Fibroblast of gingiva (primary cell): ENCODE results near the gene PDIA2.
"Not testable (repeated sequence)": the region's sequence is repeated elsewhere in the genome, so short reads cannot be mapped to it uniquely, and the experiment has no call there.

Source experiments
- DNase-seq: peaks from one replicate; pipeline ENCODE4 v3.0.0-alpha.2; 2011; ENCODE audit warnings: low read depth

Gene PDIA2

DNA sequence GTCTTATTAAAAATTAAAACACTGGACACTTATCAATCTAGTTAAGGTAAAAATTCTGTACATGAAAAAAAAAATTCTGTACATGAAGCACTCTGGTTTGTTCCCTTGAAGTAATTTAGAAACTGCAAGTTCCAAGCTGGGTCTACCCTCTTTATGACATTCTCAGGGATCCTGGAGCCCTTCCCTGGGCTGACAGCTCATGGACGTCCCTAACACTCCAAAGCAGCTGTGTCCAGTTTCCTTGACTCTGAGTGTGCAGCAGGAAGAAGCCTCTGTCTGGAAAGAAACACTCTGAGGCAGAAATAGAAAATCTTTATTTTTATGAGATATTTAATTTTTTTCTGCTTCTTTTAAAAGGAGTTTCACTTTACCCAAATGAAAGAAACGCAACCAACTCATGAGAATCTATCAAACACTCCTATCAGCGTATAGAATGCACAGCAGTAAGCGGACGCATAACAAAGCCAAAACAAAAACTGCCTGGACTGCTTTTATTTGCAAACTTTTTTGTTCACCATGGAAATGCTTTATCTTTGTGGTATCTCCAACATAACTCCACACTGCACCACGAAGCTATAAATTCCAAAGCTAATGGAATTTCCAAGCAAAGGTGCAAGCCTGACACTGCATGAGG is 48.3 kb downstream of the PDIA2 start:
- not testable (repeated sequence) for DNase-seq

DNA sequence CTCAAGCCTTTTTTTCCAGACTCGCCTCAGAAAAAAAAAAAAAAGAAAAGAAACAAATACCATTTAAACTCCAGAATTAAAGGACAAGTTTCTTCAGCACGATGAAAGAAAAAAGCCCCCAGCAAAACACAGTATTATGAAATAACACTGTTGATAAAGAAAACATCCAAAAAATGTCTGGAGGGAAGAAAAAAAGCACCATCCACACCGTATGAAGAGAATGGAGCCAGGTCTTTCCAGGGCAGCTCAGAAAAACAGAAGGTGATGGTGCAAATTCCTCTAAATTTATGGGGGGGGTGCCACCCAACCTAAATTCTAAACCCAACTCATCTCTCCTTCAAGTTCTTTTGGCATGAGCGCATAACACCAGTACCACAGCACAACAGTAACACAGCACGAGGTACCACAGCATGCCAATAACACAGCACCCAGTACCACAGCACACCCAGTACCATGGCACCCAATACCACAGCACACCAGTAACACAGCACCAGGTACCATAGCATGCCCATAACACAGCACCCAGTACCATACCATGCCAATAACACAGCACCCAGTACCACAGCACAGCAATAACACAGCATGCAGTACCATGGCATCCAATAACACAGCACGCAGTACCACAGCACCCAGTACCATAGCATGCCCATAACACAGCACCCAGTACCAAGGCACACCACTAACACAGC is 50.6 kb downstream of the PDIA2 start:
- DNase-seq, result no peak

DNA sequence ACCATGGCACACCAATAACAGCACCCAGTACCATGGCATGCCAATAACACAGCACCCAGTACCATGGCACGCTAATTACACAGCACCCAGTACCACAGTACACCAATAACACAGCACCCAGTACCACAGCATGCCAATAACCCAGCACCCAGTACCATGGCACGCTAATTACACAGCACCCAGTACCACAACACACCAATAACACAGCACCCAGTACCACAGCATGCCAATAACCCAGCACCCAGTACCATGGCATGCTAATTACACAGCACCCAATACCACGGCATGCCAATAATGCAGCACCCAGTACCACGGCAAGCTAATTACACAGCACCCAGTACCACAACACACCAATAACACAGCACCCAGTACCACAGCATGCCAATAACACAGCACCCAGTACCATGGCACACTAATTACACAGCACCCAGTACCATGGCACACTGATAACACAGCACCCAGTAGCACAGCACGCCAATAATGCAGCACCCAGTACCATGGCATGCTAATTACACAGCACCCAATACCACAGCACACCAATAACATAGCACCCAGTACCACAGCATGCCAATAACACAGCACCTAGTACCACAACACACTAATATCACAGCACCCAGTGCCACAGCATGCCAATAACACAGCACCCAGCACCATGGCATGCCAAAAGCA is 51.3 kb downstream of the PDIA2 start:
- not testable (repeated sequence) for DNase-seq

DNA sequence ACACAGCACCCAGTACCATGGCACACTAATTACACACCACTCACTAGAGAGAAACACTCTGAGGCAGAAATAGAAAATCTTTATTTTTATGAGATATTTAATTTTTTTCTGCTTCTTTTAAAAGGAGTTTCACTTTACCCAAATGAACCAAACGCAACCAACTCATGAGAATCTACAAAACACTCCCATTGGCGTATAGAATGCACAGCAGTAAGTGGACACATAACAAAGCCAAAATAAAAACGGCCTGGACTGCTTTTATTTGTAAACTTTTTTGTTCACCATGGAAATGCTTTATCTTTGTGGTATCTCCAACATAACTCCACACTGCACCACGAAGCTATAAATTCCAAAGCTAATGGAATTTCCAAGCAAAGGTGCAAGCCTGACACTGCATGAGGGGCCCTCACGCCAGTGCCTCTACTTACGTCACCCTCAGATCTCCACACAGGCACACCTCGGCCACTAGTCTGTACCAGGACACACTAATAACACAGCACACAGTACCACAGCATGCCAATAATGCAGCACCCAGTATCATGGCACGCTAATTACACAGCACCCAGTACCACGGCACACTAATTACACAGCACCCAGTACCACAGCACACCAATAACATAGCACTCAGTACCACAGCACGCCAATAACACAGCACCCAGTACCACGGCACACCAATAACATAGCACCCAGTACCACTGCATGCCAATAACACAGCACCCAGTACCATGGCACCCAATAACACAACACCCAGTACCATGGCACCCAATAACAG is 52.1 kb downstream of the PDIA2 start:
- DNase-seq, result not testable (repeated sequence)

DNA sequence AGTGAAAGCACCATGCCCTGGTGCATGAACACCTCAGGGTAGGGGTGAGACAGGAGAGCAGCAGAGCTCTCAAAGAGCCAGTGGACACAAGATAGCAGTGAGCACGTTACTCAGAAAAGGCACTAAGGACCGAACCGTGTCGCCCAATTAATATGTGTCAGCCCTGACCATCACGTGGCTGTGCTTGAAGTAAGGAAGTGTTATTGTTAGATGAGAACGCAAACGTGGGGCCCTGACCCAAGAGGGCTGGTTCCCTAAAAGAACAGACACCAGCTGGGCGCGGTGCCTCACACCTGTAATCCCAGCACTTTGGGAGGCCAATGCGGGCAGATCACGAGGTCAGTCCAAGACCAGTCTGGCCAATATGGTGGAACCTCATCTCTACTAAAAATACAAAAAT is 53.3 kb downstream of the PDIA2 start:
- DNase-seq, result no peak
